HCT116 (cell line): Measurements from ENCODE around the gene KCNQ4. TPM values are rescaled to one million over a fixed set of nuclear protein-coding genes. Genes with fewer than 3 reads are reported as not detected.

Experiments
- ATAC-seq: fragments of 200-7000 bp; cut with Tn5 transposase; 2 replicates; pipeline ENCODE4 v1.9.1; 2020; ENCODE audit warnings: mild to moderate bottlenecking, moderate library complexity
- BruUV-seq: library from RNA; stranded (reverse); fragments of 400-500 nt; replicated peaks from 2 replicates; lab custom pipeline; 2021; lab: Mats Ljungman, UMichigan
- CTCF ChIA-PET: fragments of 300-600 bp; sonication (Branson Sonifier 250); formaldehyde crosslinking; loops from one replicate; lab custom pipeline; 2021; ENCODE audit warnings: antibody characterized with exemption; lab: Charles Lee
- POLR2A ChIA-PET: fragments of 300-600, 350-600 bp; sonication (Branson Sonifier 250); formaldehyde crosslinking; loops from one replicate; lab custom pipeline; 2021; ENCODE audit warnings: antibody characterized with exemption; lab: Charles Lee
- RAD21 ChIA-PET, 2 experiments: fragments of 300-600 bp; sonication (Branson Sonifier 250); formaldehyde crosslinking; loops; one replicate each; lab custom pipeline; 2023; ENCODE audit warnings: low total read pairs in 2 of 2; ENCODE audit not compliant: uncharacterized antibody in 2 of 2, unreplicated experiment in 2 of 2, low non-redundant PET in 1 of 2; lab: Charles Lee
- DNase-seq: peaks from one replicate; pipeline ENCODE4 v3.0.0-alpha.2; 2010; ENCODE audit warnings: low read depth, low spot score
- H2AFZ ChIP-seq: fragments of 200-600 bp; shearing (Covaris generic), sonication (generic); 2 replicates; pipeline ENCODE4 v1.6.1; 2017; ENCODE audit warnings: low read depth, mixed run types, mixed read lengths, antibody characterized with exemption, low read length; ENCODE audit not compliant: poor library complexity, severe bottlenecking
- H3K27ac ChIP-seq: 2 replicates; pipeline ENCODE4 v1.5.1; 2012; ENCODE audit warnings: low read depth, low read length
- H3K27me3 ChIP-seq: fragments of 200-600 bp; sonication (generic); 2 replicates; pipeline ENCODE4 v1.6.1; 2016; ENCODE audit warnings: mixed run types, low read length, mixed read lengths; ENCODE audit not compliant: insufficient read depth
- H3K36me3 ChIP-seq, 2 experiments: fragments of 200-500 bp in 1 of 2; fragments of 200-600 bp in 1 of 2; sonication (Bioruptor generic) in 1 of 2; sonication (generic) in 1 of 2; 2 replicates each; pipeline versions ENCODE4 v1.5.1 to v1.6.1; 2014 to 2016; ENCODE audit warnings: low read length in 2 of 2, inconsistent platforms in 1 of 2, mixed read lengths in 1 of 2, mixed run types in 1 of 2; ENCODE audit not compliant: insufficient read depth in 2 of 2, control insufficient read depth in 1 of 2
- H3K4me1 ChIP-seq, 2 experiments: fragments of 200-600 bp in 1 of 2; sonication (generic) in 1 of 2; 2 replicates each; pipeline versions ENCODE4 v1.5.1 to v1.6.1; 2012 to 2017; ENCODE audit warnings: low read length in 2 of 2, inconsistent platforms in 1 of 2, mild to moderate bottlenecking in 1 of 2, mixed read lengths in 1 of 2, mixed run types in 1 of 2, moderate library complexity in 1 of 2; ENCODE audit not compliant: insufficient read depth in 2 of 2, control insufficient read depth in 1 of 2
- H3K4me2 ChIP-seq: fragments of 200-600 bp; sonication (generic); 2 replicates; pipeline ENCODE4 v1.6.1; 2017; ENCODE audit warnings: mixed run types, low read length, mixed read lengths
- H3K4me3 ChIP-seq, 2 experiments: fragments of 200-600 bp in 1 of 2; sonication (generic) in 1 of 2; replicated peaks in 1 of 2; 2 replicates each; pipeline ENCODE4 v1.5.1; 2011 to 2016; ENCODE audit warnings: low read length in 2 of 2, control low read depth in 1 of 2, low read depth in 1 of 2, mild to moderate bottlenecking in 1 of 2, mixed read lengths in 1 of 2, mixed run types in 1 of 2
- H3K79me2 ChIP-seq: fragments of 200-600 bp; sonication (generic); 2 replicates; pipeline ENCODE4 v1.6.1; 2017; ENCODE audit warnings: mild to moderate bottlenecking, mixed run types, low read length, moderate library complexity, mixed read lengths; ENCODE audit not compliant: insufficient read depth
- H3K9ac ChIP-seq: fragments of 200-600 bp; sonication (generic); 2 replicates; pipeline ENCODE4 v1.6.1; 2016; ENCODE audit warnings: low read length, mixed read lengths
- H3K9me2 ChIP-seq: fragments of 200-600 bp; sonication (generic), shearing (Covaris generic); 2 replicates; pipeline ENCODE4 v1.6.1; 2017; ENCODE audit warnings: mixed run types, mild to moderate bottlenecking, moderate library complexity; ENCODE audit not compliant: insufficient read depth
- H3K9me3 ChIP-seq, 2 experiments: fragments of 200-500 bp in 1 of 2; fragments of 200-600 bp in 1 of 2; sonication (Bioruptor generic) in 1 of 2; sonication (generic) in 1 of 2; 2 replicates each; pipeline ENCODE4 v1.6.1; 2014 to 2017; ENCODE audit warnings: low read length in 2 of 2, mixed read lengths in 2 of 2, inconsistent platforms in 1 of 2, low read depth in 1 of 2, mild to moderate bottlenecking in 1 of 2, mixed run types in 1 of 2, moderate library complexity in 1 of 2; ENCODE audit not compliant: control insufficient read depth in 1 of 2, insufficient read depth in 1 of 2
- H4K20me1 ChIP-seq: fragments of 200-600 bp; sonication (generic), shearing (Covaris generic); 2 replicates; pipeline ENCODE4 v1.6.1; 2017; ENCODE audit warnings: mixed run types, mild to moderate bottlenecking, moderate library complexity; ENCODE audit not compliant: insufficient read depth
- CBX3 ChIP-seq: IDR thresholded peaks from 2 replicates; pipeline ENCODE4 v1.6.1; 2012; ENCODE audit warnings: low read depth
- CEBPB ChIP-seq: IDR thresholded peaks from 2 replicates; pipeline ENCODE4 v1.6.1; 2012; ENCODE audit warnings: low read depth
- CTCF ChIP-seq, 3 experiments: fragments of 200-600 bp in 1 of 3; sonication (generic) in 1 of 3; IDR thresholded peaks in 2 of 3; conservative IDR thresholded peaks in 1 of 3; 2 replicates each; pipeline ENCODE4 v1.5.1; 2012 to 2017; ENCODE audit warnings: low read depth in 2 of 3, low read length in 2 of 3, antibody characterized with exemption in 1 of 3, borderline replicate concordance in 1 of 3, control low read depth in 1 of 3, mild to moderate bottlenecking in 1 of 3, mixed read lengths in 1 of 3, mixed run types in 1 of 3, moderate library complexity in 1 of 3; ENCODE audit not compliant: insufficient read depth in 1 of 3
- EGR1 ChIP-seq: IDR thresholded peaks from 2 replicates; pipeline ENCODE4 v1.6.1; 2012; ENCODE audit warnings: low read depth
- ELF1 ChIP-seq: IDR thresholded peaks from 2 replicates; pipeline ENCODE4 v1.6.1; 2012; ENCODE audit warnings: low read depth, borderline replicate concordance
- EZH2phosphoT487 ChIP-seq: fragments of 200-600 bp; IDR thresholded peaks from 2 replicates; pipeline ENCODE4 v1.6.1; 2018; ENCODE audit warnings: antibody characterized with exemption, borderline replicate concordance
- FOSL1 ChIP-seq: IDR thresholded peaks from 2 replicates; pipeline ENCODE4 v1.6.1; 2012; ENCODE audit warnings: low read depth
- POLR2AphosphoS5 ChIP-seq: IDR thresholded peaks from 2 replicates; pipeline ENCODE4 v1.6.1; 2011; ENCODE audit warnings: mild to moderate bottlenecking, low read depth, low read length, moderate library complexity
- RAD21 ChIP-seq: IDR thresholded peaks from 2 replicates; pipeline ENCODE4 v1.6.1; 2012; ENCODE audit warnings: low read depth, mild to moderate bottlenecking
- SIN3A ChIP-seq: IDR thresholded peaks from 2 replicates; pipeline ENCODE4 v1.6.1; 2012; ENCODE audit warnings: low read depth
- TCF7L2 ChIP-seq: IDR thresholded peaks from 2 replicates; pipeline ENCODE4 v1.7.0; 2011; ENCODE audit warnings: borderline replicate concordance, inconsistent platforms; ENCODE audit not compliant: insufficient read depth, insufficient read length; ENCODE audit errors: extremely low read depth
- ZBTB33 ChIP-seq: IDR thresholded peaks from 2 replicates; pipeline ENCODE4 v1.6.1; 2011; ENCODE audit warnings: mild to moderate bottlenecking, low read length, moderate library complexity; ENCODE audit not compliant: insufficient replicate concordance; ENCODE audit errors: extremely low read depth
- ZFX ChIP-seq: fragments of 450-650 bp; IDR thresholded peaks from 2 replicates; pipeline ENCODE4 v1.6.1; 2017
- ZNF274 ChIP-seq: fragments of 200-500 bp; sonication (Bioruptor generic); IDR thresholded peaks from 2 replicates; pipeline ENCODE4 v1.6.1; 2014; ENCODE audit warnings: mild to moderate bottlenecking, low read depth, low read length, inconsistent platforms
- intact Hi-C: fragments of 100-400 bp; cut with micrococcal nuclease; formaldehyde crosslinking; loops from 2 replicates; pipeline ENCODE4 v1.10.0; 2022
- total RNA-seq: library from RNA; stranded (reverse); gene quantifications from one replicate; pipeline ENCODE4 v1.2.1, GENCODE V29; 2021; ENCODE audit not compliant: unreplicated experiment
- TF ChIP-seq, protein P1 (sequence below): IDR thresholded peaks from 2 replicates; pipeline ENCODE4 v1.6.1; 2012; ENCODE audit warnings: low read depth
- TF ChIP-seq, protein P2 (sequence below): IDR thresholded peaks from 2 replicates; pipeline ENCODE4 v1.6.1; 2012

The KCNQ4 gene
- total RNA-seq, 1 experiment from 2014 or later, result 4.1 TPM

GRCh38 chr1:40824591-40825434 is 41.2 kb downstream of the KCNQ4 start:
- no peak overlapping the region for H3K27ac ChIP-seq
- no TSS peak for BruUV-seq

More at GRCh38 chr1:40824591-40825434, 41.2 kb downstream of the KCNQ4 start:
- H3K9ac ChIP-seq, result no peak overlapping the region
- ChIA-PET POLR2A (no interaction called here), RAD21 (no interaction called here), CTCF (no interaction called here)
- H3K9me2 ChIP-seq, result no peaks in the 10 kb centered on the region
- no peak overlapping the region for H3K4me2 ChIP-seq
- intact Hi-C loops, result no loop called here
- TF ChIP-seq CBX3, result no peak
- TF ChIP-seq, protein P1, sequence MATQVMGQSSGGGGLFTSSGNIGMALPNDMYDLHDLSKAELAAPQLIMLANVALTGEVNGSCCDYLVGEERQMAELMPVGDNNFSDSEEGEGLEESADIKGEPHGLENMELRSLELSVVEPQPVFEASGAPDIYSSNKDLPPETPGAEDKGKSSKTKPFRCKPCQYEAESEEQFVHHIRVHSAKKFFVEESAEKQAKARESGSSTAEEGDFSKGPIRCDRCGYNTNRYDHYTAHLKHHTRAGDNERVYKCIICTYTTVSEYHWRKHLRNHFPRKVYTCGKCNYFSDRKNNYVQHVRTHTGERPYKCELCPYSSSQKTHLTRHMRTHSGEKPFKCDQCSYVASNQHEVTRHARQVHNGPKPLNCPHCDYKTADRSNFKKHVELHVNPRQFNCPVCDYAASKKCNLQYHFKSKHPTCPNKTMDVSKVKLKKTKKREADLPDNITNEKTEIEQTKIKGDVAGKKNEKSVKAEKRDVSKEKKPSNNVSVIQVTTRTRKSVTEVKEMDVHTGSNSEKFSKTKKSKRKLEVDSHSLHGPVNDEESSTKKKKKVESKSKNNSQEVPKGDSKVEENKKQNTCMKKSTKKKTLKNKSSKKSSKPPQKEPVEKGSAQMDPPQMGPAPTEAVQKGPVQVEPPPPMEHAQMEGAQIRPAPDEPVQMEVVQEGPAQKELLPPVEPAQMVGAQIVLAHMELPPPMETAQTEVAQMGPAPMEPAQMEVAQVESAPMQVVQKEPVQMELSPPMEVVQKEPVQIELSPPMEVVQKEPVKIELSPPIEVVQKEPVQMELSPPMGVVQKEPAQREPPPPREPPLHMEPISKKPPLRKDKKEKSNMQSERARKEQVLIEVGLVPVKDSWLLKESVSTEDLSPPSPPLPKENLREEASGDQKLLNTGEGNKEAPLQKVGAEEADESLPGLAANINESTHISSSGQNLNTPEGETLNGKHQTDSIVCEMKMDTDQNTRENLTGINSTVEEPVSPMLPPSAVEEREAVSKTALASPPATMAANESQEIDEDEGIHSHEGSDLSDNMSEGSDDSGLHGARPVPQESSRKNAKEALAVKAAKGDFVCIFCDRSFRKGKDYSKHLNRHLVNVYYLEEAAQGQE, result no peak
- no peak for TF ChIP-seq CEBPB
- no peak for TF ChIP-seq CTCF (IDR thresholded peaks at IDR 0.05 in 2 of 3, conservative IDR thresholded peaks at IDR 0.05 in 1 of 3; ENCODE audit: borderline replicate concordance in 1 of 3, insufficient read depth in 1 of 3, low read depth in 2 of 3, low read length in 2 of 3)
- TF ChIP-seq ELF1, result no peak
- no peak for TF ChIP-seq FOSL1
- TF ChIP-seq RAD21, result no peak
- TF ChIP-seq TCF7L2, result no peak
- no peak for TF ChIP-seq ZNF274
- TF ChIP-seq EGR1, result no peak
- TF ChIP-seq SIN3A, result no peak
- no peak for TF ChIP-seq ZBTB33
- no peak for TF ChIP-seq ZFX
- TF ChIP-seq, protein P2, sequence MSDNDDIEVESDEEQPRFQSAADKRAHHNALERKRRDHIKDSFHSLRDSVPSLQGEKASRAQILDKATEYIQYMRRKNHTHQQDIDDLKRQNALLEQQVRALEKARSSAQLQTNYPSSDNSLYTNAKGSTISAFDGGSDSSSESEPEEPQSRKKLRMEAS, result no peak
- TF ChIP-seq POLR2AphosphoS5, result no peak
- no peak for TF ChIP-seq EZH2phosphoT487
- H2AFZ ChIP-seq, result no peak overlapping the region
- 0 out of 4 replicates have a peak, but pooled peaks cover 0 to 4% of the 10 kb centered on the region in 2 experiments for H3K36me3 ChIP-seq
- H3K9me3 ChIP-seq, result no peaks in the 10 kb centered on the region
- DNase-seq (no peak), ATAC-seq (no peak)
- H4K20me1 ChIP-seq, result no peaks in the 10 kb centered on the region
- H3K27me3 ChIP-seq, result no peaks in the 10 kb centered on the region
- no peak overlapping the region for H3K4me3 ChIP-seq
- H3K79me2 ChIP-seq, result no peaks in the 10 kb centered on the region
- H3K4me1 ChIP-seq, result no peaks in the 10 kb centered on the region
